ENCODE results near the gene ATP6V1F.

ATP6V1F gene, protein sequence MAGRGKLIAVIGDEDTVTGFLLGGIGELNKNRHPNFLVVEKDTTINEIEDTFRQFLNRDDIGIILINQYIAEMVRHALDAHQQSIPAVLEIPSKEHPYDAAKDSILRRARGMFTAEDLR

DNA sequence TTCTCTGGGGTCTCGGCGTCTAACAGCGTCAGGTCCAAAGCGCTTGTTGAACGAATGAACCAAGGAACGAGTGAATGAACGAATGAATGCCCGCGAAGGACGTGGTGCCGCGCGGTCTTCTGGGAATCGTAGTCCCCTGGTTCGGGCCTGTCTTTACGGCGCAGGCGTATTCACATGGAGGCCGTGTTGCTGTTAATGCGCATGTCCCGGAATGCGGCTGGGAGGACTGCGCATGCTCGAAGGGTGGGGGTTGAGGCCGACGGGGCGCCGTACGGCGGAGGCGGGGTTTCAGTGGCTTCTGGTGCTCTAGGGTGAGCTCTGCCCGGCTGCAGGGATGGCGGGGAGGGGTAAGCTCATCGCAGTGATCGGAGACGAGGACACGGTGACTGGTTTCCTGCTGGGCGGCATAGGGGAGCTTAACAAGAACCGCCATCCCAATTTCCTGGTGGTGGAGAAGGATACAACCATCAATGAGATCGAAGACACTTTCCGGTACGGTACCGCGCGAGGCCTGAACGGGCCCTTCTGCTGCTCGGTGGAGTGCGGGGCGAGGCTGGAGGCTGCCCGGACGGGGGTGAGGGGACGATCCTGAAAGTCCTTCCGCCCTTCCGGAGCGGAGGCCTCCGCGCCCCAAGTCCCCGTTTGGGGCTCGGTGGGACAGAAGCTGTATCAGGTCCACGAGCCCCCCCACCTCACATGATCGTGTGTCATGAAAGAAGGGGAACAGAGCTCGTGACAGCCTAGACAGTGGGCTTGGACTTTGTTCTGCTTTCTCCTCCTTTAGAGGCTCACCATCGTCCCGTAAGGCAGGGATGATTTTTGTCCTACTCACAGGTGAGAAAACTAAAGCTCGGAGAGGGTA, at the start of gene ATP6V1F:
ATP6V1F (plus strand) TSS at position 286 of the 862 bp plus-strand sequence; CDS start at position 335, 49 bp downstream.
- FAIRE-seq: no peak
- TF ChIP-seq POLR2A (IDR thresholded peaks at IDR 0.05; ENCODE audit: low read depth, low read length): peak; percentile 94

DNA sequence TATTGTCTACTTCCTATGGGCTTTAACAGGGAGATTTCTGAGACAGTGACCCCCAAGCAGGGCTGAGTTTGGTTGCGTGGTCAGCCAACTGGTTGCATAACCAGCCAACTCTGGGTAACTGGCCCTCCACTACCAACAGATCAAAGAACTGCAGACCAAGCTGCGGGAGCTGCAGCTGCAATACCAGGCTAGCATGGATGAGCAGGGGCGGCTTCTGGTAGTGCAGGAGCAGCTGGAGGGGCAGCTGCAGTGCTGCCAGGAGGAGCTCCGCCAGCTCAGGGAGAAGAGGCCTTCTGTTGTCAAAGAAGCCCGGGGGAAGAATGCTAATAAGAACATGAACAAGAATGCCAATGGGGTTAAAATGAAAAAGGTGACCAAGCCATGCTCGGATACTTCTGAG, 48.2 kb upstream of the ATP6V1F start:
- DNase-seq (ENCODE audit: insufficient read length, low spot score) (no peak), FAIRE-seq (no peak)
- no peak for TF ChIP-seq POLR2A (IDR thresholded peaks at IDR 0.05; ENCODE audit: low read depth, low read length)

More for the DNA sequence above, at the start of gene ATP6V1F:
- peak; percentile 98 for DNase-seq (ENCODE audit: insufficient read length, low spot score)

DNA sequence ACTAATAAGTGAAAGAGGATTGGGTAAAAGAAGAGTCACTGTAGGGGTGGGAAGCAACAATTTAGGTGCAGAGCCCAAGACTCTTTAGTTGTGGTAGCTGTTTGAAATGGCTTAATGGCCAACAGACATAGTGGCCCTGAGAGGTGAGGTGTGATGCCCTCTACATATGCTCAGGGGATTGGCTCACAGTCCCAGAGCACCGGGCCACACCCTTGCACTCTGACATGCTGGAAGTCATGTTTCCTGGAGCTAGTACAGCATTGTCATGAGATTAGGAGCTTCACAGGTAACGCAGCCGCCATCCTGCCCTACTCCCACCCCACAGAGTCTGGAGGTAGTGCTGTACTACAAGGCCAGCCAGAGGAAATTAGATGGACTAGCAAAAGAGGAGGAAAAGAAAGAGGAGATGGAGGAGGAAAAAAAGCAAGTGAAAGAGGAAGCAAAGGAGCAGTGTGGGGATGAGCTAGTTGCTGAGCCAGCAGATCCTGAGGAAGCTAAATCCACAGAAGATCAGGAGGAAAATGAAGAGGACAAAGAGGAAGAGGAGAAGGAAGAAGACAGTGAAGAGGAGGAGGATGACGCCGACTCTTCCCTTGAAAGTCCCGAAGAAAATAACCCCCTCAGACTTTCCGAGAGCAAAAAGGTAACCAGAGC, 47.2 kb upstream of the ATP6V1F start:
- no peak for FAIRE-seq
- no peak for DNase-seq (ENCODE audit: insufficient read length, low spot score)

DNA sequence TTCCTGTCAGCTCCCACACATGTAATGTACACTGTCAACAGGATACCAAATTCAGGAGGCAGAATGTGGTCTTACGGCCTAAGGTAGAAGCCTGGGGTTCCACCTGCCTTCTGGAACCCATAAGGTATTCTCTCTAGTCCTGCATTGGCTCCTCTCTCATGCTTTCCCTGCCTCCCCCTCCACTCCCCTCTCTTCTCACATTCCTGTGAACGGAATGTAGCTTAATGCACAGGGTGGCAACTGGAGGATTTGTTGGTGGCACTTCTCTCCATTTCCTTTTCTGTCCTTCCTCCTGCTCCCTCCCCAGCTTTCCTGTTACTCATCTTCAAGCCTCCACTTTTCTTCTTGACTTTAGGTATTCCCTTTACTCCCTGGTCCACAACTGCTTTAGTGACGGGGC, 44.0 kb upstream of the ATP6V1F start:
- no peak for TF ChIP-seq POLR2A (IDR thresholded peaks at IDR 0.05; ENCODE audit: low read depth, low read length)
- FAIRE-seq: no peak
- no peak for DNase-seq (ENCODE audit: insufficient read length, low spot score)

More for the DNA sequence above, 47.2 kb upstream of the ATP6V1F start:
- TF ChIP-seq POLR2A (IDR thresholded peaks at IDR 0.05; ENCODE audit: low read depth, low read length): no peak

DNA sequence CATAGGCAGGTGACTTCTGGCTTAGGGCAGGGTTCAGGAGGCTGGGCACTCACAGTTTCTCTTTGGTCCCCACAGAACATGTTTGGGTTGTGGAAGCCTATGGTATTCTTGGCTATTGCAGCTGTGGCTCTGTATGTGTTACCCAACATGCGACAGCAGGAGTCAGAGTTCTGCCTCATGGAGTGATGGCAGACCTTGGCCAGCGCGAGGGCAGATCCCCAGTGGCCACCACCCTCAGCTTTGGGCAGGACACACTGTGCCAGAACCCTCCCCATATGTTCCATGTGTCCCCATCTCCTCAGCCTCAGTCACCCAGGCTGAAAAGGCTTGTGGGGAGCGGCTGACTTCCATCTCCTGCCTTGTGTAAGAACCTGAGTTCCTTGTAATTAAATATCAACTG, 40.9 kb upstream of the ATP6V1F start:
- FAIRE-seq (no peak), DNase-seq (ENCODE audit: insufficient read length, low spot score) (no peak)
- TF ChIP-seq POLR2A (IDR thresholded peaks at IDR 0.05; ENCODE audit: low read depth, low read length): no peak

DNA sequence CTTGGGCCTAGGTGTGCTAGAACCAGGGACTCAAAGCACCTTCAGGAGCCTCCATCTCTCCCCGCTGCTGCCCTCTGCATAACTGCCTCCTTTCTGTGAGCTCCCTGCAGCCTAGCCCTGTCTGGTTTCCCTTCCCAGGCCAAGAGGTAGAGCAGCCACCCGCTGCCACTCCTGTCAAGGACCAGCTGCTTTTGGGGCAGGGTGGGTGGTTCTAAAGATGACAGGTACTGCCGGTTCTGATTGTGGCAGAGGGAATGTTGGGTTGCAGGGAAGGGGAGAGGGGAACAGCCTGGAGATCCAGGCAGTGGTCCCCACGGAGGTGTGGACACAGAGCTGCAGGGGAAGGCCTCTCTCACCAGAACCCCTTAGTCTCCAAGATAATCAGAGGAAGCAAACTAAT, 36.1 kb upstream of the ATP6V1F start:
- TF ChIP-seq POLR2A (IDR thresholded peaks at IDR 0.05; ENCODE audit: low read depth, low read length): no peak
- DNase-seq (ENCODE audit: insufficient read length, low spot score) (no peak), FAIRE-seq (no peak)

DNA sequence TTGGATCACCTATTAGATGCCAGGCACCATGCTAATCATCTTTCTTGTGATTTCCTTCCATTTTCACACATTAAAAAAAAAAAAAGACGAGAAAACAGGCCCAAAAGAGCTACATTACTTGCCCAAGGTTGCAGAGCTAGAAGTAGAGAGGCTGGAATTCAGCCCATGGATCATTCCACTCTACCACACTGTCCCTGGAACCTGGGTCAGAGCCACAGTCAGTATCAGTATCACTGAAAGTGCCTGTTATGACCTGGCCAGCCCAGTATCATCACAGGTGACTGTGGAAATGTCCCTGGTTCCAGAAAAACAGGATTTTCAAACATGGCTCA, 35.8 kb upstream of the ATP6V1F start:
- FAIRE-seq: no peak
- no peak for DNase-seq (ENCODE audit: insufficient read length, low spot score)
- no peak for TF ChIP-seq POLR2A (IDR thresholded peaks at IDR 0.05; ENCODE audit: low read depth, low read length)

DNA sequence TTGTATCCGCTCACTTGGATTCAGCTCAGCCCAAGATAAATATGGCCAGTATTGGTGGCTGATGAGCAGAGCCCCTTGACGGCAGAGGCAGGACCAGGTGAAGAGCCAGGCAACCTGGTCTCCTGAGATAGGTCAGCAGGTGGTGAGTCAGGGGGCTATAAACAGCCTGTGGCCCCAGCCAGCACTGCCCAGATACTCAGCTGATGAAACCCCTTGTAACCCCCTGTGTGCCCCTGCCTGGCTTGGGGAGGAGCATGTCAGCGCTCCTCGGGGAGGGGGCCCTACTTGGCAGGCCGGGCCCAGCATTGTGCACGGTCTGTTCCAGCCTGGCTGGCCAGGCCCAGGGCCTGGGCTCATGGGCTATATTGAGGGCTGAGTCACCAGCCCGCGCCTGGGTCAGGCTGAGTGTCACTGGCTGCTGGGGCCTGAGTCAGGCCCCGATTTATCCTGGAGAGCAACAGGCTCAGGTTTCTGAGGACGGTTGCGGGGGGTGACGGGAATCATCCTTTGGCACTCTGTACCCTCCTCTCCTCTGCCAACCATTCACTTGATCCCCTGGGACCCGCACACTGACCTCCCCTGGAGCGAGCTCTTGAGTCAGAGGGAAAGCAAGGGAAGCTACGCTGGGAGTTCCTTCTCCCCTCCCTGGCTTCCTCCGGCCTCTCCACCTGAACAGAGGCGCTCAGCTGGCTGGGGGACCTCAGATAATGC, 35.3 kb upstream of the ATP6V1F start:
- DNase-seq (ENCODE audit: insufficient read length, low spot score) (peak; percentile 96), FAIRE-seq (no peak)
- TF ChIP-seq POLR2A (IDR thresholded peaks at IDR 0.05; ENCODE audit: low read depth, low read length): no peak; the same call in 1 of the 2 replicates

DNA sequence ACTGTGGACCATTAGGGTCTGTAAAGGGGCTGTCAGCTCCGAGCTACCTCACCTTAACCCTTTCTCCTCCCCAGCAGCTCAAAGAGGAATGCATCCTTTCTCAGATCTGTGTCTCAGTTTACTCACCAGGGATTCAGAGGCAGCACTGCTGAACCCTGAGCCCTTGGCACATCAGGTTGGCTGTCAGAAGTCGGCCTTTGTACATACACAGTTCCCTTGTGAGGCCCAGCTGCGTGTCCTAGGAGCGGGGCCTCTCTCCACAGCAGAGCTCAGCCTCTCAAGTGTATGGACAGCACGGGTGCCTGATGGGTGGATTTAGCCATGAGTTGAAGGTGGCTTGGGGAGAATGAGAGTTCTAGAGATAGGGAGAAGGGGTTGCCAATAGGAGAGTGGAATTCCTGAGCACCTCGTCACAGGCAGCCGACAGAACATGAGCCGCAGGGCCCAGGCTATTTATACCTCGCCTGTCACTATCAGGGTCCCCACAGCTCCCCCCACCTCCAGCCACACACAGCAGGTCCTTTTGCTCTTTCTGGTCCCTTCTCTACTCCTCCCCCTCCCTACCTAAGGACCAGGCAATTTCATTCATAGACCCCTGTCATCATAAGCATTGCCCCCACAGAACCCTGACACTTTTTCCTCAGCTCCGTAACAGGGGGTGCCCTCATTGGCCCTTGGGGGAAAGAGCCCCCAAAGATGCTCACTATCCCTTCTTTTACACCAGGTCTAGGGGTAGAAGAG, 34.5 kb upstream of the ATP6V1F start:
- DNase-seq (ENCODE audit: insufficient read length, low spot score): peak; percentile 85
- no peak for FAIRE-seq
- TF ChIP-seq POLR2A (IDR thresholded peaks at IDR 0.05; ENCODE audit: low read depth, low read length): no peak

DNA sequence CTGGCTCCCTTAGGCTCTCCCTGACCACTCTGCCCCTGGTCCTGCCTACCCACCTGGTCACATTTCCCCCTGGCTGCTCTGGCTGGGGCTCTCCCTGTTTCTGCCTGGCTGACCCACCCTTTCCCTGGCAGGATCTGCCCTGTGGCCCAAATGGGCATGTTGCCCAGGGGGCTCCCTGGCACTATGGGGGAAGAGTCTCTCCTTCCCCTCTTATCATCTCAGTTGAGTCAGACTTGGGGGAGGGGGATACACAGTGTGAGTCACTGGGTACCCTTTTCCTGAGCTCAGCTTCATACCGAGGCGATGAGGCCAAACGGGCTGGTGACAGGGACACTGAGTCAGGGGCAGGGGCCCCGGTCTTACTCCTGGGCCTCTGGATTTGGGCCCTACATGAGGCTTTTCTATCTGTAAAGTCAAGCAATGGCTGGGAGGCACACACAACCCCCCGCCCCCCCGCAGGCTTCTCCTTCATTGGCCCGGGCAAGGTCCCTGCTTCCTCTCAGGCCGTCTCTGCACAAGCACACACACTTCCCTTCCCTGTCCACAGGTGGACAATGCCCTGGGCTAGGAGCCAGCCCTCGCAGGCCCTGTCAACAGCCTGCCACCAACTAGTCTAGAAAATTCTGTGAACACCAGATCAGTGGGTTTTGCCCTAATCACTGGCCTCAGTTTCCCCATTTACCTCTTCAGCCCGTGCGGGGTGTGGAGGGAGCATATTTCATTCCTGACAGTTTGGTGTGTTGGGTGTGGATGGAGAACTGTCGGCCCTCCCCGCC, 33.1 kb upstream of the ATP6V1F start:
- TF ChIP-seq POLR2A (IDR thresholded peaks at IDR 0.05; ENCODE audit: low read depth, low read length): no peak
- DNase-seq (ENCODE audit: insufficient read length, low spot score): peak; percentile 75
- no peak for FAIRE-seq

DNA sequence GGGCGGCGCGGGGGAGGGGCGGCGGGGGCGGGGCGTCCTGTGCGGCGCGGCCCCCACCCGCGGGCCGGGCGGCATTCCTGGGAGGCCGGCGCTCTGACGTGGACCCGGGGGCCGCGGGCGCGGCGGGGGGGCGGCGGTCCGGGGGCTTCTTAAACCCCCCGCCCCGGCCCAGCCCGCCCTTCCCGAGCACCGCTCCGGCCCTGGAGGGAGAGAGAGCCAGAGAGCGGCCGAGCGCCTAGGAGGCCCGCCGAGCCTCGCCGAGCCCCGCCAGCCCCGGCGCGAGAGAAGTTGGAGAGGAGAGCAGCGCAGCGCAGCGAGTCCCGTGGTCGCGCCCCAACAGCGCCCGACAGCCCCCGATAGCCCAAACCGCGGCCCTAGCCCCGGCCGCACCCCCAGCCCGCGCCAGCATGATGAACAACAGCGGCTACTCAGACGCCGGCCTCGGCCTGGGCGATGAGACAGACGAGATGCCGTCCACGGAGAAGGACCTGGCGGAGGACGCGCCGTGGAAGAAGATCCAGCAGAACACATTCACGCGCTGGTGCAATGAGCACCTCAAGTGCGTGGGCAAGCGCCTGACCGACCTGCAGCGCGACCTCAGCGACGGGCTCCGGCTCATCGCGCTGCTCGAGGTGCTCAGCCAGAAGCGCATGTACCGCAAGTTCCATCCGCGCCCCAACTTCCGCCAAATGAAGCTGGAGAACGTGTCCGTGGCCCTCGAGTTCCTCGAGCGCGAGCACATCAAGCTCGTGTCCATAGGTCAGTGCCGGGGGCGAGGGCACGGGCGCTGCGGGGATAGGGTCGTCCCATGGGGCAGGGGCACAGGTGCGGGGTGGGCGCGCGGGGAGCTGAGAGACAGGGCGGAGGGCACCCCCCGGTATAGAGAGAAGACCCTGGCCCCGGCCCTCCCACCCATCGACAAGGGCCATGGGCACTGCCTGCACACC, 32.2 kb upstream of the ATP6V1F start, which contains the start of gene FLNC:
FLNC (plus strand) TSS at position 176 of the 947 bp plus-strand sequence; CDS start at position 408, 232 bp downstream.
- no peak for FAIRE-seq
- peak; percentile 81; the same call in 1 of the 2 replicates for TF ChIP-seq POLR2A (IDR thresholded peaks at IDR 0.05; ENCODE audit: low read depth, low read length)
- peak; percentile 41 for DNase-seq (ENCODE audit: insufficient read length, low spot score)
